HG02642 (cell line): Measurements from ENCODE around the gene MMP12.
"Not testable (repeated sequence)": the region's sequence is repeated elsewhere in the genome, so short reads cannot be mapped to it uniquely, and the experiment has no call there.

Experiments
- ATAC-seq: cut with Tn5 transposase; IDR thresholded peaks from one replicate; pipeline ENCODE4 v1.9.1; 2021; ENCODE audit warnings: mild to moderate bottlenecking; ENCODE audit not compliant: unreplicated experiment, poor library complexity

The MMP12 gene

DNA sequence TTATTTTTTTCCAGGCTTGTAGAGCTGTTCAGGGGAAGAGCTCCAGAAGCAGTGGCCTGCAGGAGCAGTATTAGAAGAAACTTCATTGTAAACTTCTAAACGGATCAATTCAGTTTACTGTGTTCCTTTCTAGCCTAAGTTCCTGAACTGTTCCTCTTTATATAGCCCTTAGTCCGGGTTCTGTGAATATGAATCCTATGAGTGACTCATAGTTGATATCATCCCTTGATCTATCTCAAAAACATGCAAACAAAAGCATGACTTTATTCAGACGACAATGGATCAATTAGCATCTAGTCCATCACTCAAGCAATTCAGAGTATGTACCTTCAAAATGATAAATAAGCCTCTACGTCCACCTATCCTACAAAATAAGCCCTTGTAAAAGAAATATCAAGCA, at the start of gene MMP12:
Gene MMP12, minus strand, starts transcription at position 131 of the 400 bp plus-strand sequence. Its CDS starts 45 bp downstream, at position 86.
- ATAC-seq, result no peak

GRCh38 chr11:102921587-102922220, 46.9 kb upstream of the MMP12 start:
- ATAC-seq, result no peak

- peak; percentile 70 for ATAC-seq
Measured at GRCh38 chr11:102920118-102920684, 45.4 kb upstream of the MMP12 start.

GRCh38 chr11:102915044-102915375, 40.2 kb upstream of the MMP12 start:
- ATAC-seq, result no peak

DNA sequence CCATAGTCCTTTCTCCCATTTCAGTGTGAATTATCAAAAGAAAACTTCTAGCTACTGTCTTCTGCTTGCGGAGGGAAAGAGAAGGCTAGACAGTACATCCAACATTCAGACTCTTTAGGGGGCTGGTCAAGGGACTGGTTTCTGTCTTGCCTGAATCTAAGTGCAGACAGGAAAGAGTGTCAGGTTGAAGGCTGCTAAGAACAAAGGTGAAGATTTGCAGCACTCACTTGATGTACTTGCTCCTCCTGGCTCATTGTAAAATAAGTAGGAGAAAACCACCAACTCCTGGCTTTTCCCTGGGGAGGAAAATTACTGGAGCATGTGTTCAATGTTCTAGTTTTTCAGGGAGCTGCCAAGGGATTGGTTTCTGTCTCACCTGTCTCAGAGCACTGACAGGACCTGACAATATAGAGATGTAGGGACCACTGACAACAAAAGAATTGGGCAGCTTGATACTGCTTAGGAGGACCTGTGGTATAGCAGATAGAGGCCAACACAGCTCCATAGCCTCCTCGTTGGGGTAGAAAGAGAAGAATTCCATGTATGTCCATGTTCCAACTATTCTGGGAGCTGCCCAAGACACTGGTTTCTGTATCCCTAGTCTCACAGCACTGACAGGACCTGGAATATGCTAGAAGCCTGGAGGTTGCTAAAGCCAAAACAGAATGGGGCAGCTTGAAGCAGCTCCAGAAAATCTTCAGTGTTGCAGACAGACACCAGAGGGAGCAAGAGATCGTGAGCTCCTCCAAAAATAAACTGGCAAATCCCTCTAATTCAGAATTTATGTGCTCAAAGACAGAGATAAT, 39.7 kb upstream of the MMP12 start:
- peak; percentile 43 for ATAC-seq

DNA sequence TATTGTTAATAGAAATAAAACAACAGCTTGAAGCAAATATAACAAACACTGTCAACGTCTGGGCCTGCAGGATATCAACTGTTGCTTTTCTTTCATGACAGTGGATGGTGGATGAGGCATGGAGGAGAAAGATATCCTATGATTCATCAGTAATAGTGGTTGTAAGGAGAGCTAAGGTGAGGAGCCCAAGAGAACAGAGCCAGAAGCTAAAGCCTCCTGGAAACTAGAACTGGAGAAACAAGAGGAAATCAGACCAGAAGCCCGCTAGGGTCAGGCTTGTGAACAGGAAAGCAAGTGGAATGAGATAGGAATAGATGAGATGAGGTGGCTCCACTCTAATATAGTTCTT, 37.7 kb upstream of the MMP12 start:
- ATAC-seq, result no peak

- no peak for ATAC-seq
Measured at GRCh38 chr11:102911758-102912481, 37.1 kb upstream of the MMP12 start.

GRCh38 chr11:102905848-102906247, 31.1 kb upstream of the MMP12 start:
- not testable (repeated sequence) for ATAC-seq

DNA sequence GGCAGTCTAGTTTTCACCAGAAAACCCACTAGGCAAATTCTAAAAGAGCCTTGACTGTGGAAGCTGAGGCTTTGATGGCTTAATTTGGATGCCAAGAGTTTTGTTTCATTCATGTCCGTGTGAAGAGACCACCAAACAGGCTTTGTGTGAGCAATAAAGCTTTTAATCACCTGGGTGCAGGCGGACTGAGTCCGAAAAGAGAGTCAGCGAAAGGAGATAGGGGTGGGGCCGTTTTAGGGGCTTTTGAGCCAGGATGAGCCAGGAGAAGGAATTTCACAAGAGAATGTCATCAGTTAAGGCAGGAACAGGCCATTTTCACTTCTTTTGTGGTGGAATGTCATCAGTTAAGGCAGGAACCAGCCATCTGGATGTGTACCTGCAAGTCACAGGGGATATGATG, 29.1 kb upstream of the MMP12 start:
- not testable (repeated sequence) for ATAC-seq

DNA sequence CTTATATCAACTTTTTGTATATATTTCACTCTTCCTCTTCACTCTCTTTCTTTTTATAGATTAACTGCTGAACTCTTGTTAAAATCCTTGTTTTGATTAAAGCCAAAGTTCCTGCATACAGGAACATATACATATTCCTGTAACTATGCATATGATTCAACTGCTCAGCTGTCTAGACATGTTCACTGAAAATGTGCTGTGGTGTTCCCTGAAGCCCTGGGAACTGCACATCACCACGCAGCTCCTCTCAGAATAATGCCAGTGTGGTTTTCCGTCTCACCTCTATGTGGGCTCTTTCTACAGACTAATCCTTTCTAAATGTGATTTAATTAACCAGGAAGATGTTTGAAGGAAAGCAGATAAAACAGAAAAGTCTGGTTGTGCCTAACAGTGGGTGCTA, 25.6 kb upstream of the MMP12 start:
- no peak for ATAC-seq

GRCh38 chr11:102891736-102892135, 17.0 kb upstream of the MMP12 start:
- ATAC-seq, result no peak

- no peak for ATAC-seq
Measured at GRCh38 chr11:102886999-102887398, 12.2 kb upstream of the MMP12 start.

- no peak for ATAC-seq
Measured at GRCh38 chr11:102883141-102883540, 8.4 kb upstream of the MMP12 start.

GRCh38 chr11:102882389-102883024, 7.7 kb upstream of the MMP12 start:
- ATAC-seq, result peak; percentile 89

GRCh38 chr11:102879801-102880200, 5.0 kb upstream of the MMP12 start:
- ATAC-seq, result no peak

DNA sequence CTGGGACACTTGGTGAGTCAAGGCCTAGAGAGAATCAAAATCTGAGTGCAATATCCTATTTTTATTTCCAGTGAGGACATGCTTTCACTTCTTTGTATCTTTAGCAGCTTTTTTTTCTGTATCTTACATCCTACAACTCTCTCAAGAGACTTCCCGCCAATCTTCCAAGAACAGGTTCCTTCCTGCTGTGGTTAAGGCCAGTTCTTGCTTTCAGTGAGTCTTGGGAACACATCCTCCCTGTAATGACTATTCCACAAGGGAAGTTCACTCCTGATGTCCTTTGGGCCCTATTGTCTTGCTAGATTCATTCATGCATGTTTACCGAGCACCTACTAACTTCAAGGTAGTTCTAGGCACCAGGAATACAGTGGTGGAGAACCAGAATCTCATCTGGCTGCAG, 3.8 kb upstream of the MMP12 start:
- ATAC-seq, result no peak

DNA sequence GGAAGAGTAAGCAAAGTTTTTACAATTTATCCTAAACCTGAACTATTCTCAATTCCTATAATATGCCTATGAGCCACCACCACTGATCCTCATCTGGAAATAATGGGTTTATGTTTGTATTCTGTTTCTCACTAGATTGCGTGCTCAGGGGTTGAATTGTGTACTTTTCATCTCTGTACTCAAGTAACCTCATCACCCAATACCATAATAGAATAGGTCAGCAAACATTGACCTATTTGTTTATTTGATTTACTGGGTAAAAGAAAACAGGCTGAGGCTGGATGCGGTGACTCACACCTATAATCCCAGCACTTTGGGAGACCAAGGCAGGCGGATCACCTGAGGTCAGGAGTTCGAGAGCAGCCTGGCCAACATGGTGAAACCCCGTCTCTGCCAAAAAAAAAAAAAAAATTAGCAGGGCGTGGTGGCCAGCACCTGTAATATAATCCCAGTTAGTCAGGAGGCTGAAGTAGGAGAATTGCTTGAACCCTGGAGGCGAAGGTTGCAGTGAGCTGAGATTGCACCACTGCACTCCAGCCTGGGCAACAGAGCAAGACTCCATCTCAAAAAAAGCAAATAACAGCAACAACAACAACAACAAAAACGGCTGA, 5.3 kb downstream of the MMP12 start:
- ATAC-seq, result not testable (repeated sequence)

- no peak for ATAC-seq
Measured at GRCh38 chr11:102868339-102868738, 6.4 kb downstream of the MMP12 start.

- no peak for ATAC-seq
Measured at GRCh38 chr11:102864724-102865123, 10.1 kb downstream of the MMP12 start.

DNA sequence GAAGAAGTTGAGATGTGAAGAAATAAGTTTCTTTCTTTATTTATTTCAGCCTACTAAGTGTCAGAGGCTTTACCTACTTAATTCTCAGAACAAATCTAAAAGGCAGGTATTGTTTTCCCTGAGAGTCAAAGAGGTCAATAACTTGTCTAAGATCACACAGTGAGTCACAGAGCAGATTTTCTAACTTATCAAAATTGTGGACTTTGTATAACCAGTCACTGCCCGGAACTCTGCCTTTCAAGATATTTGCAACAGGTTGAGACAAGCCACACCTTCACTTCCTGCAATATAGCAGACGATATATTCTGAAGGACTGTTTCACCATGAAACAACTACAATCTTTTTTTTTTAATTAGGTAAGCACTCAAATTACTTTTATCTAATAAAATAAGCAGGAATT, 20.8 kb downstream of the MMP12 start:
- no peak for ATAC-seq
